HG03575 (cell line): Measurements from ENCODE around the gene POLR1C.
"Not testable (repeated sequence)": the region's sequence is repeated elsewhere in the genome, so short reads cannot be mapped to it uniquely, and the experiment has no call there.

Experiments
- ATAC-seq: cut with Tn5 transposase; IDR thresholded peaks from one replicate; pipeline ENCODE4 v1.9.1; 2021; ENCODE audit not compliant: unreplicated experiment, insufficient number of reproducible peaks, low FRiP score; ENCODE audit errors: extremely low read depth

POLR1C gene

GRCh38 chr6:43516697-43517504 is at the start of gene POLR1C, which contains the start of gene YIPF3:
TSS of gene POLR1C (plus strand) at chr6:43517089. CDS start at chr6:43517110, 21 bp downstream.
TSS of gene YIPF3 (minus strand) at chr6:43516926. CDS start at chr6:43516807, 119 bp downstream.
- peak; percentile 66 for ATAC-seq

DNA sequence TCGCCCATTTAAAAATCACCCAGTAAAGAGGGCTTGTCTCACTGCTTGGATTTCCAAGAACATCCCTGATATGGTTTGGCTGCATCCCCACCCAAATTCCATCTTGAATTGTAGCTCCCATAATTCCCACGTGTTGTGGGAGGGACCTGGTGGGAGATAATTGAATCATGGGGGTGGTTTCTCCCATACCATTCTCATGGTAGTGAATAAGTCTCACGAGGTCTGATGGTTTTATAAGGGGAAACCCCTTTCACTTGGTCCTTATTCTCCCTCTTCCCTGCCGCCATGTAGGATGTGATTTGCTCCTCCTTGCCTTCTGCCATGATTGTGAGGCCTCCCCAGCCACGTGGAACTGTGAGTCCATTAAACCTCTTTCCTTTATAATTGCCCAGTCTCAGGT is 49.6 kb upstream of the POLR1C start:
- ATAC-seq = not testable (repeated sequence)

GRCh38 chr6:43467752-43468151 is 49.1 kb upstream of the POLR1C start:
- ATAC-seq = no peak

- ATAC-seq = no peak
Observed at GRCh38 chr6:43468240-43468639, 48.6 kb upstream of the POLR1C start.

- ATAC-seq = no peak
Observed at GRCh38 chr6:43468748-43469681, 47.9 kb upstream of the POLR1C start.

- ATAC-seq = no peak
Observed at GRCh38 chr6:43469947-43470346, 46.9 kb upstream of the POLR1C start.

- ATAC-seq = no peak
Observed at GRCh38 chr6:43471399-43471798, 45.5 kb upstream of the POLR1C start.

DNA sequence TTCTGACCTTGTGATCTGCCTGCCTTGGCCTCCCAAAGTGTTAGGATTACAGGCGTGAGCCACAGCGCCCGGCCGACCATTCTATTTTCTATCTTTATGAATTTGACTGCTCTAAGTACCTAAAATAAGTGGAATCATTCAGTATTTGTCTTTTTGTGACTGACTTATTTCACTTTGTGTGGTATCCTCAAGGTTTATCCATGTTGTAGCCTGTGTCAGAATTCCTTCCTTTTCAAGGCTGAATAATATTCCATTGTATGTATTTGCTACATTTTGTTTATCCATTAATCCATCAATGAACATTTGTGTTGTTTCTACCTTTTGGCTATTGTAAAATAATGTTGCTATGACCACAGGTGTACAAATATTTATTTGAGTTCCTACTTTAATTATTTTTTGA is 44.4 kb upstream of the POLR1C start:
- ATAC-seq = no peak

GRCh38 chr6:43475516-43475915 is 41.4 kb upstream of the POLR1C start:
- no peak for ATAC-seq

GRCh38 chr6:43476746-43477145 is 40.1 kb upstream of the POLR1C start:
- ATAC-seq = no peak

- no peak for ATAC-seq
Observed at GRCh38 chr6:43477235-43478007, 39.5 kb upstream of the POLR1C start, which contains the start of gene TJAP1. TSS of gene TJAP1 (plus strand) at chr6:43477570. CDS start at chr6:43499002, 21,432 bp downstream.

GRCh38 chr6:43478008-43478372 is 38.9 kb upstream of the POLR1C start:
- no peak for ATAC-seq

GRCh38 chr6:43481075-43481474 is 35.8 kb upstream of the POLR1C start:
- no peak for ATAC-seq

DNA sequence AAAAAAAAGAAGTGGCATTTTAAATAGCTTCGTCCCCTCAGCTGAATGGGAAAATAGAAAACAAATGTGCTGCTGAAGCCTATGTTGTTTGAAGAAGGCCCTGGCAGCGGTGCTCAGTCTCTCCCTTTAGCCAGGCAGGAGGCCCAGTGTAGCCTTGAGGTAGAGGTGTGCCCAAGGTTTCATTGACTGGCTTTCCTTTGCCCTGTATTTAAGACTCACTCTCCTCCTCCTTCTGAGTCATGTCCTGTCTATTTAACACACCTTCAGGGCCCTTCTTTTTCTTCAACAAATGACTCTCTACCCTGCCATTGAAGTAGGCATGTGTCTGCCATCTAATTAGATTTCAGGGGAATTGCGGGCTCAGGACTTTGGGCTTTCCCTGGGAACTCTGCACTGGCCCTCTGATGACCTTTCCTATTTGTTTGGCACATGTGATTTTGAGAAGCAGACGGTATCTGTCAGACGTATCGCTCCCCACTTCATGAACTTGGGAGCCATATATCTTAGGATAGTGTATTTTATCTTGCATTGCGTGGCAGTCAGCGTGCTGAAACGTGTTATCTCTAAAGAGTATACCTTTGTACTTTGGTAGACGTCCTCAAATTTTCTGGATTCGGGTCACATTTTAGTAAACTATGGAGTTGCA is 35.2 kb upstream of the POLR1C start:
- no peak for ATAC-seq

GRCh38 chr6:43488667-43489276 is 28.1 kb upstream of the POLR1C start:
- ATAC-seq = no peak

DNA sequence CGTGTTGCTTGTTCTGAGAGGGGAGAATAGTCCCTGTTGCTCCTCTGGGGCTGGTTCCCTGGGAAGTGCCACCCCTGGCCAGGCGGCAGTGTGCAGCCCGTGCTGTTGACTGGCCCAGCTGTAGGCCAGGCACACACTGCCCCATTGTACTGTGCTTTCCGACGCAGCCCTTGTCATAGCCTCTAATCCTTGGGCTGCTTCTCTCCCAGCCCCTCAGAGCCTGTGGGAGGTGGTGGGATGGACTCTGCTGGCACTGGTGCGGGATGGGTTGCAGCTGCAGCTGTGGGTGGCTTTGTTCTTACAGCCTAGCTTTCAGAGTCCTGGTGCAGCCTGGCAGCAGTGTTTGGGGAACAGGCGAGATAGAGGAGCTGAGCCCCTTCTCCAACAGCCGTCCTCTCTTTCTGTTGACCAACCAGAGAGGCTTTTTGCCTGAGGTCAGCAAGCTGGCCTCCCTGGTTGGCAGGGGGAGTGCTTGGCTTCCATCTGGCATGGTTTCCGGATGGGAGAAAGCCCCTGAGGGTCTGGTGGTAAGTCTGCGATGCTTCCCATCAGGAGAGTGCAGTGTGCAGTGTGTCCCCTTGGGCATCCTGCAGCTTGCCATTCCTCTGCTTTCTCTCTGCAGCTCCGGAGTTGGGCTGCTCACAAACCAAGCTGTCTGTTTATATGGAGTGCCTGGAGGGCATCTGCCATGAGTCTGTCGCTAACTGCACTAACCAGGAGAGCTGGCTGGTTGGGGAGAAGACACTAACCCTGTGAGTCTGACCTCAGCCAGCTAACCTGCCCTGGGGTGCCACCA is 27.4 kb upstream of the POLR1C start:
- no peak for ATAC-seq

DNA sequence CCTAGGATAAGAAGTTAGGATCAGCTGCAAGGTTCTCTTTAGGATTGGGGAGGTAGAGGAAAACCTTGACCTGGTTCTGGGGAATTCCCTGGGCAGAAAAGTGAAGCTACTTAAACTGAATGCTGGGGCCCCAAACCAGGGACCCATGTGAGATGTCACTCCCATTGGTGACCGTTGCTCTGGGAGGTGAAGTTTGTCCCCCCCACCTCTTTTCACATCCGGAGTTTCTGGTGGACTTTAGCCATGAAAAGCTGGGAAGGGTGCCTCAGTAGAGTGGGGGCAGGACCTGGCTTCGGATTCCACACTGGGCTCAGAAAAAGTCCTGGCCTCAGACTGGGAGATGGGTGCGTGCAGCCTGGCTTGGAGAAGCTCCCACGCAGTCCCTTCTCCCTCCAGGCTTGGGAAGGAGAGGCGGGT is 26.4 kb upstream of the POLR1C start:
- ATAC-seq = no peak
